H1 (cell line): ENCODE results near the gene NLRP8. TPM values are rescaled to one million over a fixed set of nuclear protein-coding genes. Genes with fewer than 3 reads are reported as not detected.

Experiments
- CTCF ChIA-PET: fragments of 300-600 bp; sonication (Branson Sonifier 250); formaldehyde crosslinking; loops from one replicate; lab custom pipeline; 2021; ENCODE audit not compliant: partially characterized antibody; lab: Charles Lee
- POLR2A ChIA-PET: fragments of 300-600 bp; sonication (Branson Sonifier 250); formaldehyde crosslinking; loops from one replicate; lab custom pipeline; 2021; ENCODE audit warnings: inconsistent platforms; ENCODE audit not compliant: partially characterized antibody; lab: Charles Lee
- DNase-seq, 2 experiments: peaks; one replicate each; pipeline versions ENCODE4 v3.0.0 to v3.0.0-alpha.2; 2010 to 2022; ENCODE audit warnings: low spot score in 2 of 2, low read depth in 1 of 2, mixed read lengths in 1 of 2
- FAIRE-seq: peaks from 2 replicates; lab custom pipeline; 2011; peaks lifted over from hg19 to GRCh38; lab: Jason Lieb, UNC
- H2AFZ ChIP-seq: 2 replicates; pipeline ENCODE4 v1.8.1; 2012; ENCODE audit warnings: low read length, inconsistent platforms
- H2AK5ac ChIP-seq: 2 replicates; pipeline ENCODE4 v1.6.1; 2013; ENCODE audit warnings: low read depth, low read length
- H2BK120ac ChIP-seq: replicated peaks from 2 replicates; pipeline ENCODE3; 2013; ENCODE audit warnings: low read depth, low read length, inconsistent platforms
- H2BK12ac ChIP-seq: 2 replicates; pipeline ENCODE4 v1.6.1; 2013; ENCODE audit warnings: low read depth, low read length
- H2BK15ac ChIP-seq: 2 replicates; pipeline ENCODE4 v1.6.1; 2013; ENCODE audit warnings: low read length
- H2BK20ac ChIP-seq: 2 replicates; pipeline ENCODE4 v1.6.1; 2013; ENCODE audit warnings: low read length
- H2BK5ac ChIP-seq: 2 replicates; pipeline ENCODE4 v1.6.1; 2013; ENCODE audit warnings: low read depth, low read length
- H3K14ac ChIP-seq: 2 replicates; pipeline ENCODE4 v1.6.1; 2013; ENCODE audit warnings: inconsistent platforms; ENCODE audit not compliant: insufficient read length
- H3K18ac ChIP-seq: 2 replicates; pipeline ENCODE4 v1.6.1; 2013; ENCODE audit warnings: low read length; ENCODE audit errors: extremely low read depth
- H3K23ac ChIP-seq: 2 replicates; pipeline ENCODE4 v1.6.1; 2013; ENCODE audit warnings: inconsistent platforms; ENCODE audit not compliant: insufficient read length
- H3K23me2 ChIP-seq: 2 replicates; pipeline ENCODE4 v1.6.1; 2013; ENCODE audit warnings: low read depth, low read length
- H3K27ac ChIP-seq: 2 replicates; pipeline ENCODE4 v1.6.1; 2011; ENCODE audit warnings: low read depth, low read length, inconsistent platforms
- H3K27me3 ChIP-seq, 4 experiments: replicated peaks in 1 of 4; 1 replicate in 1 of 4; 2 replicates in 3 of 4; pipeline versions ENCODE4 v1.6.1 to v1.8.1; 2011 to 2013; ENCODE audit warnings: low read length in 3 of 4, mild to moderate bottlenecking in 3 of 4, inconsistent platforms in 2 of 4, mixed read lengths in 2 of 4, moderate library complexity in 1 of 4; ENCODE audit not compliant: control insufficient read depth in 3 of 4, insufficient read depth in 3 of 4; ENCODE audit errors: extremely low read depth in 1 of 4
- H3K36me3 ChIP-seq, 4 experiments: 2 replicates each; pipeline versions ENCODE4 v1.6.1 to v1.8.1; 2011 to 2013; ENCODE audit warnings: mild to moderate bottlenecking in 4 of 4, low read length in 3 of 4, moderate library complexity in 2 of 4, control low read depth in 1 of 4, inconsistent platforms in 1 of 4; ENCODE audit not compliant: insufficient read depth in 4 of 4, control insufficient read depth in 2 of 4
- H3K4ac ChIP-seq: replicated peaks from 2 replicates; pipeline ENCODE3; 2013; ENCODE audit warnings: low read length, low read depth, mixed read lengths, inconsistent platforms; ENCODE audit not compliant: insufficient read length
- H3K4me1 ChIP-seq, 4 experiments: replicated peaks in 1 of 4; 1 replicate in 1 of 4; 2 replicates in 3 of 4; pipeline versions ENCODE4 v1.6.1 to v1.8.1; 2011 to 2013; ENCODE audit warnings: low read length in 3 of 4, inconsistent platforms in 2 of 4, mixed read lengths in 1 of 4; ENCODE audit not compliant: insufficient read depth in 4 of 4, control insufficient read depth in 3 of 4
- H3K4me2 ChIP-seq, 2 experiments: 2 replicates each; pipeline versions ENCODE4 v1.6.1 to v1.8.1; 2011 to 2013; ENCODE audit warnings: low read depth in 2 of 2, low read length in 2 of 2, control low read depth in 1 of 2, inconsistent platforms in 1 of 2, mild to moderate bottlenecking in 1 of 2; ENCODE audit not compliant: insufficient read depth in 1 of 2
- H3K4me3 ChIP-seq, 4 experiments: fragments of 200-600, 300-600 bp in 1 of 4; sonication (generic), shearing (Covaris generic), sonication (Bioruptor Twin) in 1 of 4; 2 replicates each; pipeline versions ENCODE4 v1.5.1 to v1.8.1; 2011 to 2016; ENCODE audit warnings: low read length in 4 of 4, low read depth in 3 of 4, control low read depth in 2 of 4, inconsistent platforms in 2 of 4, mild to moderate bottlenecking in 2 of 4, mixed read lengths in 1 of 4, moderate library complexity in 1 of 4; ENCODE audit not compliant: insufficient read depth in 2 of 4; ENCODE audit errors: extremely low read depth in 1 of 4
- H3K56ac ChIP-seq: replicated peaks from 2 replicates; pipeline ENCODE3; 2013; ENCODE audit warnings: low read depth, mild to moderate bottlenecking, mixed read lengths, low read length, inconsistent platforms; ENCODE audit not compliant: insufficient read length
- H3K79me1 ChIP-seq: 2 replicates; pipeline ENCODE4 v1.6.1; 2013; ENCODE audit warnings: low read depth, low read length, control low read depth
- H3K79me2 ChIP-seq, 2 experiments: 2 replicates each; pipeline versions ENCODE4 v1.6.1 to v1.8.1; 2012 to 2013; ENCODE audit warnings: low read length in 2 of 2, mild to moderate bottlenecking in 2 of 2, inconsistent platforms in 1 of 2; ENCODE audit not compliant: insufficient read depth in 2 of 2, control insufficient read depth in 1 of 2
- H3K9ac ChIP-seq, 4 experiments: replicated peaks in 1 of 4; 1 replicate in 1 of 4; 2 replicates in 3 of 4; pipeline versions ENCODE4 v1.6.1 to v1.8.1; 2011 to 2013; ENCODE audit warnings: low read depth in 3 of 4, low read length in 3 of 4, control low read depth in 2 of 4, mild to moderate bottlenecking in 2 of 4, moderate library complexity in 2 of 4, inconsistent platforms in 1 of 4; ENCODE audit errors: extremely low read depth in 1 of 4
- H3K9me3 ChIP-seq, 2 experiments: 2 replicates each; pipeline versions ENCODE4 v1.6.1 to v1.8.1; 2012 to 2013; ENCODE audit warnings: mild to moderate bottlenecking in 2 of 2, moderate library complexity in 2 of 2, control low read depth in 1 of 2, inconsistent platforms in 1 of 2, low read depth in 1 of 2, low read length in 1 of 2, mixed read lengths in 1 of 2; ENCODE audit not compliant: insufficient read depth in 2 of 2
- H4K20me1 ChIP-seq, 2 experiments: replicated peaks in 1 of 2; 2 replicates each; pipeline versions ENCODE3 to v1.8.1; 2011 to 2013; ENCODE audit warnings: inconsistent platforms in 2 of 2, low read length in 2 of 2, mild to moderate bottlenecking in 1 of 2; ENCODE audit not compliant: insufficient read depth in 2 of 2, control insufficient read depth in 1 of 2
- H4K5ac ChIP-seq: 2 replicates; pipeline ENCODE4 v1.6.1; 2013; ENCODE audit warnings: low read length, low read depth, mixed read lengths, inconsistent platforms; ENCODE audit not compliant: insufficient read length
- H4K8ac ChIP-seq: 2 replicates; pipeline ENCODE4 v1.8.0; 2013; ENCODE audit warnings: mild to moderate bottlenecking, moderate library complexity, low read length, inconsistent platforms; ENCODE audit not compliant: insufficient read depth; ENCODE audit errors: extremely low read depth
- H4K91ac ChIP-seq: replicated peaks from 2 replicates; pipeline ENCODE3; 2013; ENCODE audit warnings: low read length, mixed read lengths, inconsistent platforms; ENCODE audit not compliant: insufficient read length
- CBX8 ChIP-seq: fragments of 300-800, 300-1000 bp; sonication (generic); IDR thresholded peaks from 2 replicates; pipeline ENCODE4 v1.7.1; 2016; ENCODE audit warnings: low read depth, low read length, borderline replicate concordance
- E2F6 ChIP-seq: IDR thresholded peaks from 2 replicates; pipeline ENCODE4 v1.6.1; 2012; ENCODE audit warnings: inconsistent platforms
- GTF2F1 ChIP-seq: IDR thresholded peaks from 2 replicates; pipeline ENCODE4 v1.6.1; 2012; ENCODE audit warnings: low read depth, low read length, improper control_type of control experiment, borderline replicate concordance
- JUND ChIP-seq: IDR thresholded peaks from 2 replicates; pipeline ENCODE4 v1.6.1; 2011; ENCODE audit warnings: mild to moderate bottlenecking, improper control_type of control experiment, low read length
- MAFK ChIP-seq: IDR thresholded peaks from 2 replicates; pipeline ENCODE4 v1.6.1; 2012; ENCODE audit warnings: low read depth, mild to moderate bottlenecking, improper control_type of control experiment, low read length
- POU5F1 ChIP-seq: IDR thresholded peaks from 2 replicates; pipeline ENCODE4 v1.6.1; 2011; ENCODE audit warnings: low read depth, mild to moderate bottlenecking, low read length, moderate library complexity
- RFX5 ChIP-seq: IDR thresholded peaks from 2 replicates; pipeline ENCODE4 v1.6.1; 2011; ENCODE audit warnings: low read depth, low read length, improper control_type of control experiment, borderline replicate concordance
- RNF2 ChIP-seq: fragments of 200-900, 300-1000 bp; sonication (generic); IDR thresholded peaks from 2 replicates; pipeline ENCODE4 v1.7.1; 2016; ENCODE audit warnings: borderline replicate concordance, low read depth, mild to moderate bottlenecking, antibody characterized with exemption, low read length; ENCODE audit not compliant: poor library complexity, severe bottlenecking; ENCODE audit errors: missing control alignments
- SAP30 ChIP-seq: fragments of 300-600 bp; sonication (generic); IDR thresholded peaks from 2 replicates; pipeline ENCODE4 v1.7.1; 2012; ENCODE audit warnings: low read length, moderate library complexity, mild to moderate bottlenecking, inconsistent platforms; ENCODE audit not compliant: insufficient read depth, insufficient replicate concordance
- TAF1 ChIP-seq: IDR thresholded peaks from 2 replicates; pipeline ENCODE4 v1.6.1; 2011; ENCODE audit warnings: mild to moderate bottlenecking, low read depth, low read length
- TBP ChIP-seq: IDR thresholded peaks from 2 replicates; pipeline ENCODE4 v1.6.1; 2011; ENCODE audit warnings: low read depth, low read length, improper control_type of control experiment
- TEAD4 ChIP-seq: IDR thresholded peaks from 2 replicates; pipeline ENCODE4 v1.6.1; 2012; ENCODE audit warnings: low read depth, low read length, inconsistent platforms, mixed read lengths
- USF2 ChIP-seq: IDR thresholded peaks from 2 replicates; pipeline ENCODE4 v1.6.1; 2011; ENCODE audit warnings: low read length, improper control_type of control experiment
- WGBS, 2 experiments: shearing (Covaris generic) in 1 of 2; methylation state at CpG; one replicate each; pipeline versions ENCODE4 v1.1.6 to v1.1.7; 2013 to 2015; ENCODE audit warnings: low lambda C conversion rate in 2 of 2, mixed read lengths in 2 of 2, inconsistent platforms in 1 of 2, low coverage in 1 of 2, missing lambda C conversion rate in 1 of 2; ENCODE audit not compliant: insufficient replicate concordance in 2 of 2, insufficient coverage in 1 of 2, insufficient read length in 1 of 2; ENCODE audit errors: extremely low coverage in 1 of 2, missing lambda C conversion rate in 1 of 2; 5-methylcytosine and 5-hydroxymethylcytosine counted together
- polyA plus RNA-seq, 7 experiments: library from polyadenylated mRNA; depleted of rRNA in 3 of 7; stranded (reverse) in 5 of 7; unstranded in 2 of 7; fragments of >200 nt in 5 of 7; fragments of 200-250 nt in 2 of 7; gene quantifications; 1 replicate in 5 of 7; 2 replicates in 1 of 7; 4 replicates in 1 of 7; pipeline versions ENCODE4 v1.2.1 to v1.2.3, GENCODE V29; 2011 to 2013; ENCODE audit warnings: missing spikeins in 2 of 7, mixed read lengths in 2 of 7
- total RNA-seq: library from RNA; stranded (reverse); fragmentation: NEBNext Ultra II Directional; extraction: Animal tissue kit (Norgen Biotek cat#: 25700); gene quantifications from 2 replicates; pipeline ENCODE4 v1.2.1, GENCODE V29; 2021

The NLRP8 gene
- total and polyA plus RNA-seq, 2 of the 8 experiments (the other 6 are each of a cell fraction or from before 2014, with no cell fraction given), result not detected

- Histone ChIP-seq H3K4me2 (no peak overlapping the region), H2AFZ (no peak overlapping the region), H3K14ac (no peak overlapping the region), H4K91ac (no peak overlapping the region), H2AK5ac (no peak overlapping the region), H3K9me3 (peaks cover 66 to 83% of the 10 kb centered on the region in 2 experiments), H3K56ac (no peak overlapping the region), H3K79me1 (no peaks in the 10 kb centered on the region), H3K23me2 (no peaks in the 10 kb centered on the region), H3K79me2 (no peaks in the 10 kb centered on the region), H4K5ac (no peak overlapping the region), H2BK12ac (no peak overlapping the region), H3K36me3 (no peaks in the 10 kb centered on the region), H3K23ac (no peak overlapping the region), H2BK15ac (no peak overlapping the region), H2BK20ac (no peak overlapping the region), H4K8ac (no peak overlapping the region), H3K4me3 (no peak overlapping the region), H3K4me1 (no peaks in the 10 kb centered on the region), H4K20me1 (no peaks in the 10 kb centered on the region), H3K4ac (no peak overlapping the region), H2BK120ac (no peak overlapping the region), H3K27ac (no peak overlapping the region), H2BK5ac (no peak overlapping the region), H3K18ac (no peak overlapping the region), H3K27me3 (no peaks in the 10 kb centered on the region), H3K9ac (no peak overlapping the region)
- WGBS, 2 experiments, result 91% methylated on average over 4 of the region's 4 CpGs; no CpG with 5 or more reads in 1 of the 2 experiments
- DNase-seq, result no peak
- no peak for FAIRE-seq
- POLR2A ChIA-PET, result no interaction called here
- CTCF ChIA-PET, result no interaction called here
- TF ChIP-seq TBP, result no peak
- TF ChIP-seq CBX8, result no peak
- no peak for TF ChIP-seq E2F6
- TF ChIP-seq POU5F1, result no peak
- TF ChIP-seq TAF1, result no peak
- no peak for TF ChIP-seq SAP30
- TF ChIP-seq JUND, result no peak
- no peak for TF ChIP-seq GTF2F1
- no peak for TF ChIP-seq USF2
- no peak for TF ChIP-seq RNF2
- TF ChIP-seq TEAD4, result no peak
- no peak for TF ChIP-seq MAFK
- TF ChIP-seq RFX5, result no peak
Observed at GRCh38 chr19:55958356-55958755, 10.7 kb downstream of the NLRP8 start.
